Mesothelial cell of epicardium (in vitro differentiated cells): ENCODE results near the gene MRPS18A. TPM values are rescaled to one million over a fixed set of nuclear protein-coding genes. Genes with fewer than 3 reads are reported as not detected.

Experiments used
- DNase-seq, 2 experiments: peaks; one replicate each; pipeline ENCODE4 v3.0.0; 2021; ENCODE audit warnings: low spot score in 2 of 2; ENCODE audit not compliant: unreplicated experiment in 2 of 2
- H3K27ac Mint-ChIP-seq: 2 replicates; pipeline ENCODE4 v1.8.0; 2021; ENCODE audit warnings: mixed read lengths
- H3K27me3 Mint-ChIP-seq: 2 replicates; pipeline ENCODE4 v1.8.0; 2021; ENCODE audit warnings: low read depth, mixed read lengths
- H3K36me3 Mint-ChIP-seq: 2 replicates; pipeline ENCODE4 v1.8.0; 2021; ENCODE audit warnings: mixed read lengths
- H3K4me1 Mint-ChIP-seq: 2 replicates; pipeline ENCODE4 v1.8.0; 2021; ENCODE audit warnings: mixed read lengths
- H3K4me3 Mint-ChIP-seq: 2 replicates; pipeline ENCODE4 v1.8.0; 2021; ENCODE audit warnings: mild to moderate bottlenecking, moderate library complexity, mixed read lengths
- H3K9me3 Mint-ChIP-seq: 2 replicates; pipeline ENCODE4 v1.8.0; 2021; ENCODE audit warnings: mixed read lengths
- total RNA-seq: library from RNA; stranded (reverse); gene quantifications from 3 replicates; pipeline ENCODE4 v1.2.1, GENCODE V29; 2021
- TF ChIP-seq, protein P1 (sequence below): fragments of 200-600 bp; sonication (generic); IDR thresholded peaks from one replicate; pipeline ENCODE4 v1.5.0; 2021; ENCODE audit warnings: antibody characterized with exemption; ENCODE audit not compliant: unreplicated experiment

Gene MRPS18A
- total RNA-seq, 1 donor from 2014 or later: 41.4 TPM

DNA sequence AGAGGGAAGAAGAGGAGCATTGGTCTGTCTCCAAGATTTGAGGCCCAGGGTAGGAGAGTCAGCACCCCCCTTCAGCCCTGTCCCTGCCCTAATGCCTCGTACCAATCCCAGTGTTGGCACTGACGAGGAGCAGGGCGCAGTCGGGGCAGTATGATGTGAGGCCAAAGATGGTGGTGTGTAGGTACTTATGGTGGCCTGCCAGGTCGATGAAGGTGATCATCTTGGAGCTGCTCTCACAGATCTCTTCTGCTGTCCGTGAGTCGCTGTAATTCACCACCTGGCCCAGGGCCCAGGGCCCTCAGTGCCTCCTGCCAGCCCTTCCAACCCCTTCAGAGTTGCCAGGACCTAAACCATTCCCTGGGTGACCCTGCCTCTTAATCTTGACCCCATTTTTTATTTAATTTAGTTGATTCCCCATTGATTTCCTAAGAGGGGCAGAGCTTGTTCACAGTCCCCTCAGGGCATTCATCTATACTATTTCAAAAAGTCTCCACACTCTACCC is 62.8 kb downstream of the MRPS18A start:
- H3K36me3 Mint-ChIP-seq: peaks cover 38% of the 10 kb centered on the region

DNA sequence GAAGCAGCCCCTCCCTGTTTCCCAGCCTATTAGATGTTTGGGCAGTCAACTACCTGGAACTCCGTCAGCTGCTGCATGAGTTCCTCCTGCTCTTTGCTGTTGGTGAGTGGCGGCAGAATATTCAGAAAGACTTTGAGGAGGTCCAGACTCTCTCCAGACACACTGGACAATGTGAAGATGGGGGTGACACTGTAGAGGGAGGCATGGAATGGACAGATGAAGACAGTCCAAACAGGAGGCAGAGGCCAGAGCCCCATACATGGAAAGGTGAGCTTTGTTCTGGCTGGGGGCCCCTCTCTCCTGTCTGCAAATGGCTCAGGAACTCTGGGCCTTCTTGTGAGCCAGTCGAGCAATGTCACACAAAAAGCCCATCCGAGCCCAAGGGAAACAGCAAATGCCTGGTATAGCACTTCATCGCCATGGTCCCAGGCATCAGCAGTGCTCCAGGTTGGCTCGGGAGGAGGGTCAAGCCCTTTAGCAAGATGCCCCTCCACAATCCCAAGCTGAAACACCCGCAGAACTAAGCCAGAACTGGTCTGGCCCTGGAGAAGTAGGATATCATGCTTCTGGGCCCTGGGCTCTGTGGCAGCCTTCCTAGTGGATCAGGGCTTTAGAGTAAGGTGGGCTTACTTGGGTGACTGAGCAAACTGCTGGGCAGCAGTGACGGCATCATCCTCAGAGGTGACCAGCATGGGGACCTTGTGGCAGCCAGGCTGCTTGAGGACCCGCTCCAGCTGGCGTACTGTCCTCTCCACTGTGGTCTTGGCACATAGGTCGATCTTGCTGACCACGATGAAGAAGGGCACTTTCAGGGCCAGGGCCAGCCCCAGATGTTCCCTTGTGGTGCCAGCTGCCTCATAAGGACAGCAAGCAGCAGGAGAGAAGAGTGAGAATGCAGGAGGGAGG is 63.5 kb downstream of the MRPS18A start:
- TF ChIP-seq, protein P1, sequence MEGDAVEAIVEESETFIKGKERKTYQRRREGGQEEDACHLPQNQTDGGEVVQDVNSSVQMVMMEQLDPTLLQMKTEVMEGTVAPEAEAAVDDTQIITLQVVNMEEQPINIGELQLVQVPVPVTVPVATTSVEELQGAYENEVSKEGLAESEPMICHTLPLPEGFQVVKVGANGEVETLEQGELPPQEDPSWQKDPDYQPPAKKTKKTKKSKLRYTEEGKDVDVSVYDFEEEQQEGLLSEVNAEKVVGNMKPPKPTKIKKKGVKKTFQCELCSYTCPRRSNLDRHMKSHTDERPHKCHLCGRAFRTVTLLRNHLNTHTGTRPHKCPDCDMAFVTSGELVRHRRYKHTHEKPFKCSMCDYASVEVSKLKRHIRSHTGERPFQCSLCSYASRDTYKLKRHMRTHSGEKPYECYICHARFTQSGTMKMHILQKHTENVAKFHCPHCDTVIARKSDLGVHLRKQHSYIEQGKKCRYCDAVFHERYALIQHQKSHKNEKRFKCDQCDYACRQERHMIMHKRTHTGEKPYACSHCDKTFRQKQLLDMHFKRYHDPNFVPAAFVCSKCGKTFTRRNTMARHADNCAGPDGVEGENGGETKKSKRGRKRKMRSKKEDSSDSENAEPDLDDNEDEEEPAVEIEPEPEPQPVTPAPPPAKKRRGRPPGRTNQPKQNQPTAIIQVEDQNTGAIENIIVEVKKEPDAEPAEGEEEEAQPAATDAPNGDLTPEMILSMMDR: no peak
- Mint-ChIP-seq H3K4me3 (no peak overlapping the region), H3K9me3 (no peaks in the 10 kb centered on the region), H3K27ac (no peak overlapping the region), H3K27me3 (no peaks in the 10 kb centered on the region), H3K36me3 (peaks cover 38% of the 10 kb centered on the region), H3K4me1 (peaks cover 18% of the 10 kb centered on the region)
- DNase-seq: no peak

More for the DNA sequence above, 62.8 kb downstream of the MRPS18A start:
- no peaks in the 10 kb centered on the region for H3K9me3 Mint-ChIP-seq
- H3K27ac Mint-ChIP-seq: no peak overlapping the region
- H3K4me3 Mint-ChIP-seq: no peak overlapping the region
- H3K27me3 Mint-ChIP-seq: no peaks in the 10 kb centered on the region
- no peak for DNase-seq
- TF ChIP-seq, protein P1: no peak
- H3K4me1 Mint-ChIP-seq: peaks cover 18% of the 10 kb centered on the region

DNA sequence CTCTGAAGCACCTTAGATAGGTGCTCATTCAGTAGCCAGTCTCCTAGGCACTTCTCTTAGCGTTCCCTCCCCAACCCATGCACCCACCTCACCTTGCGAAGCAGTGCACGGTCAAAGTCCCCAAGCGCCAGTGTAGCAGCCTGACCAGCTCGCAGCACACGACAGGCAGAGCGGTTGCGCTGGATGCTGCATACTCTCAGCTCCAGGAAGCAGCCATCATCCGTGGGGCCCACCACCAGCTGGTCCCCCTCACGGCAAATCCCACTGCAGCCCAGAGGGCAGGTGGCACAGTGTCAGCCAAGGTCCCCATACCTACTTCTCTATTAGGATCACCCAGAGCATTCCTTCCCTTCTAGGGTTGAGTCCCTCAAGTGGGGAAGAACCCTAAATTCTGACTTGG is 65.0 kb downstream of the MRPS18A start:
- TF ChIP-seq, protein P1: no peak
- Mint-ChIP-seq H3K27ac (no peak overlapping the region), H3K4me1 (peaks cover 8% of the 10 kb centered on the region), H3K36me3 (peaks cover 38% of the 10 kb centered on the region), H3K4me3 (no peak overlapping the region), H3K27me3 (no peaks in the 10 kb centered on the region), H3K9me3 (no peaks in the 10 kb centered on the region)
- no peak for DNase-seq

DNA sequence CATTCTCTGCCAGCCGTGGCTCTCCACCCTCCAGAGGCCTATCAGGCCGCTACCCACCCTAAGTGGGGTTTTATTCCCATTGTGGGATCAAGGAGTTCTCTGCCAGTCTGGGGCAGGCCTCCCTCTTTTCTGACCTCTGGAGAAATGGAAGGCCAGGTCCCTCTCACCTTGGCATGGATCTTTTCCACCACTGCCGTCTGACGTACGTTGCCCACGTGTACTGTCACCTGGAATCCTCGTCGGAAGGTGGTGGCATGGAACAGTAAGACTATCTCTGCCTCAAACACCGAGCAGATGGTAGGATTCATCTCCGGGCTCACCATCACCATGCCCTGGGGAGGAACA is 65.8 kb downstream of the MRPS18A start:
- Mint-ChIP-seq H3K27me3 (no peaks in the 10 kb centered on the region), H3K27ac (no peak overlapping the region), H3K9me3 (no peaks in the 10 kb centered on the region), H3K4me1 (peaks cover under 1% of the 10 kb centered on the region), H3K4me3 (no peak overlapping the region), H3K36me3 (peaks cover 34% of the 10 kb centered on the region)
- DNase-seq: no peak
- TF ChIP-seq, protein P1: no peak

Other genes starting within 250 kb of the MRPS18A start
- 3.5 to 4.7 TPM (median 4.1 TPM) in 3 replicates for gene DLK2, start 232.2 kb downstream of the MRPS18A start, total RNA-seq
- gene TJAP1, start 210.2 kb downstream of the MRPS18A start, total RNA-seq: 45.9 to 52.7 TPM (median 49.7 TPM) in 3 replicates
- 0.58 to 0.72 TPM (median 0.60 TPM) in 3 replicates for gene LRRC73, start 177.4 kb downstream of the MRPS18A start, total RNA-seq
- gene YIPF3, start 170.9 kb downstream of the MRPS18A start, total RNA-seq: 107 to 112 TPM (median 111 TPM) in 3 replicates
- 39.5 to 43.4 TPM (median 41.3 TPM) in 3 replicates for gene POLR1C, start 170.7 kb downstream of the MRPS18A start, total RNA-seq
- gene XPO5, start 111.8 kb downstream of the MRPS18A start, total RNA-seq: 58.1 to 62.6 TPM (median 58.7 TPM) in 3 replicates
- gene POLH, start 111.6 kb downstream of the MRPS18A start, total RNA-seq: 16.3 to 21.8 TPM (median 18.9 TPM) in 3 replicates
- 76.5 to 78.0 TPM (median 77.6 TPM) in 3 replicates for gene GTPBP2, start 58.5 kb downstream of the MRPS18A start, total RNA-seq
- gene MAD2L1BP, start 52.0 kb downstream of the MRPS18A start, total RNA-seq: 23.4 to 24.4 TPM (median 23.6 TPM) in 3 replicates
- gene RSPH9, start 42.8 kb downstream of the MRPS18A start, total RNA-seq: 0.80 to 0.88 TPM (median 0.82 TPM) in 3 replicates
- gene VEGFA, start 82.4 kb upstream of the MRPS18A start, total RNA-seq: 181 to 186 TPM (median 185 TPM) in 3 replicates